ENCODE measurements around the gene ADAM33.

ADAM33 gene

DNA sequence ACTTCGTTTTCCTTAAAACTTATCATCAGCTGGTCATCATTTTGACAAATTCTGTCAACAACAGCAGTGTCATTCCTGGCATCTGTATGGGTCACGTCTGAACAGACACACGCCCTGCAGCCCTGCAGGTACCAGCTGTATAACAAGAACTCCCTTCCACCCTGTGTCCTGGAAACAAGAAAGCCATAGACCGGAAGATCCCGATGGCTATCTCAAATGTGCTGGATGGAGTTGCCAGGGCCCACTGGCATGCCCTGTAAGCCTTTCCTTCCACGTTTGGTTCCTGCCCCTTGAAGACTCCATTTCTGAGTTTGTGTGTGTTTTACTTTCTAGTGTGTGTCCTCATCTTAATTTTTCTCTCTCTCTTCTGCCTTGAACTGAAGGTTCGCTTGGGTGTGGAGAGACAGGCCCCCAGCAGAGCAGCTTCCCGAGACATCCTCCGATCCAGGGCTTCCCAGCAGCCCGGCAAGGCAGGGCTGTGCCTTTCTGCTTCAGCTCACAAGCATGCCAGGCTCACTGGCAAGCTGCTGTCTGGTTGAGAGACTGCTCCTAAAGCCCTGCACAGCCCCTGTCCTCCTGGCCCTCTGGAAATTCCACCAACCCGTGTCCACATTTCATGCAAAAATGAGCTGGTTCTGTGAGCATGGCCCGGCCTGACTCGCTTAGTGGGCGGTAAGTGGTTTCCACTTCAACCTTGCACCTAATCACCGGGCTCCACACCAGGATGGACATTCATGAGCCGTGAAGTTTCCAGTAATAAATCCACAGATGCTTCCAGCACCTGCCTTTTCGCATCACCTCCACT lies 27.3 kb downstream of the ADAM33 start:
- no peak overlapping the region for H3K27ac Mint-ChIP-seq
- peaks cover 13% of the 10 kb centered on the region for H3K27me3 Mint-ChIP-seq
- no peaks in the 10 kb centered on the region for H3K36me3 Mint-ChIP-seq (ENCODE audit: low read depth)
- H3K4me3 Mint-ChIP-seq, result no peak overlapping the region
- no peaks in the 10 kb centered on the region for H3K9me3 Mint-ChIP-seq
- H3K4me1 Mint-ChIP-seq (ENCODE audit: low read depth), result peaks cover 12% of the 10 kb centered on the region

DNA sequence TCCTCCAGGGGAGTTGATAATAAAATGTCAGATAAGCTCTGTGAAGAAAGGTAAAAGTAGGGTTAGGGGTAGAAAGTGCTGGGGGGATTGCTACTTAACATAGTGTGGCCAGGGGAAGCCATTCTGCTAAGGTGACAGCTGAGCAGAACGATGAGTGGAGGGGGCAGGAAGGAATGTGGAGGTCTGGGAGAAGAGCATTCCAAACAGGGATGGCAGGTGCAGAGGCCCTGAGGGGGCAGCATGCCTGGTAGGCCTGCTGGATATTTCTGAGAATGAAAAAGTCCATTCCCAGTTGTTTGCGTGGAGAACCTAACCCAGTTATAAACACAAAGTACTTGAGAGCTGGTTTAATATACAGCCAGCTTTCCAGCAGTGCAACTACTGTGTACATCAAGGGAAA lies 27.9 kb downstream of the ADAM33 start:
- no peaks in the 10 kb centered on the region for H3K9me3 Mint-ChIP-seq
- no peak overlapping the region for H3K27ac Mint-ChIP-seq
- no peak overlapping the region for H3K4me3 Mint-ChIP-seq
- peaks cover 8% of the 10 kb centered on the region for H3K4me1 Mint-ChIP-seq (ENCODE audit: low read depth)
- no peaks in the 10 kb centered on the region for H3K36me3 Mint-ChIP-seq (ENCODE audit: low read depth)
- peaks cover 6% of the 10 kb centered on the region for H3K27me3 Mint-ChIP-seq

DNA sequence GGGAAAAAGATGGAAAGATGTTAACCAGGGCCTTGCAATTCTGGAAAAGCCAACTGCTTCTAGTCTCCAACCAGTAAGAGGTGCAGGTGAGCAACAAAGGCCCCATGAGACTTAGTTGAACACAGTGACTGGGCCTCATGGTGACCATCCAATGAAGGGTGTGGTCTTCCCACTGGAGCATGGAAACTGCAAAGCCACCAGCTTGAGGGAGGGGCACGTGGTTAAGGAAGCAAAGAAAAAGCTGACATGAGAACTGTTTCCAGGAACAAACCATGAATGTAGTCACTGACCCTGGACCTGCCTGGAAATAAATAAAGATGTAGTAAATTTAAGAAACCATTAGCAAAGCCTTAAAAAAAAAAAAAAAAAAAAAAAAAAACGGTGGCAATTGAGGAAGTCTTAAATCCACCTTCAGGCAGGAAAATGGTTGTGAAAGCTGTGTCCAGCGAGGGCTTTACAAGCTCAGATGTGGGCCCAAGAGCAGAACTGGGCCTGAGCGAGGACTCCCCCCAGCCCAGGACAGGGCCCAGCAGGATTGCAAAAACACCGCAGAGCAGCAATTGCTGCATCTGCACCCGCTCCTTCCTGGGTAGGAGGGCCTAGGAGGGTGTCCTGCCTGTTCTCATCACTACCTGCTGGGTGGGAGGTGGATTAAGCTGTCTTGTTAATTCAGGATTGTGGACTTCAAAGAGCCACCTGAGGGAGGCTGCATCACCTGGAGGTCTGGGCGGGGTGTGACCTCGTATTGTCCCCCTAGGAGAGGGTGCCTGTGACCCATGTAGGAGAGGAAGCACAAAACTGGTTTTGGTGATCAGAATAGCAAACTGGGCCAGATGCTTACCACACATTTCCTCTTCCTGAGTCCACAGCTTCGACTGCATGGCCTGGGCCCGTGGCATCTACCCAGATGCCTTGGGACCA lies 28.9 kb downstream of the ADAM33 start:
- Mint-ChIP-seq H3K36me3 (ENCODE audit: low read depth) (peaks cover 5% of the 10 kb centered on the region), H3K4me1 (ENCODE audit: low read depth) (peaks cover 5% of the 10 kb centered on the region), H3K27ac (no peak overlapping the region), H3K4me3 (no peak overlapping the region), H3K9me3 (no peaks in the 10 kb centered on the region), H3K27me3 (no peaks in the 10 kb centered on the region)

DNA sequence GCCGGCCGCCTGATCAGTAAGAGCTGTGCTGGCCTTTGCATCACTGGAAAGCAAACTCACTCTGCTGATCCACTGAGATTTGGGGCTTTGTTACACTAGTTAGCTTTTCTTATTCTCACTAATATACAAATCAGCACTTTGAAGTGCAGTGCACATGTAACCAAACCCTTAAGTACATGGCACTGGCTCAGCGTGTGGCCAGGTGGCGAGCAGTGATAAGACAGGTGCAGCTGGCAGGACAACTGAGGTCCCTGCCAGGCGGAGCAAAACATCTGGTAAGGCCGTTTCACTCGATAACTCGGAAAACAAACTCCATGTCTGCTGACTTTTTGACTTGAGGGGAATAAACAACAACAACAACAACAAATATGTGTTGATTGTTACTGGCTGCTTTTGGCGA lies 29.6 kb downstream of the ADAM33 start:
- H3K27ac Mint-ChIP-seq, result no peak overlapping the region
- peaks cover 5% of the 10 kb centered on the region for H3K36me3 Mint-ChIP-seq (ENCODE audit: low read depth)
- H3K9me3 Mint-ChIP-seq, result no peaks in the 10 kb centered on the region
- no peak overlapping the region for H3K4me3 Mint-ChIP-seq
- H3K4me1 Mint-ChIP-seq (ENCODE audit: low read depth), result peaks cover 5% of the 10 kb centered on the region
- H3K27me3 Mint-ChIP-seq, result no peaks in the 10 kb centered on the region

DNA sequence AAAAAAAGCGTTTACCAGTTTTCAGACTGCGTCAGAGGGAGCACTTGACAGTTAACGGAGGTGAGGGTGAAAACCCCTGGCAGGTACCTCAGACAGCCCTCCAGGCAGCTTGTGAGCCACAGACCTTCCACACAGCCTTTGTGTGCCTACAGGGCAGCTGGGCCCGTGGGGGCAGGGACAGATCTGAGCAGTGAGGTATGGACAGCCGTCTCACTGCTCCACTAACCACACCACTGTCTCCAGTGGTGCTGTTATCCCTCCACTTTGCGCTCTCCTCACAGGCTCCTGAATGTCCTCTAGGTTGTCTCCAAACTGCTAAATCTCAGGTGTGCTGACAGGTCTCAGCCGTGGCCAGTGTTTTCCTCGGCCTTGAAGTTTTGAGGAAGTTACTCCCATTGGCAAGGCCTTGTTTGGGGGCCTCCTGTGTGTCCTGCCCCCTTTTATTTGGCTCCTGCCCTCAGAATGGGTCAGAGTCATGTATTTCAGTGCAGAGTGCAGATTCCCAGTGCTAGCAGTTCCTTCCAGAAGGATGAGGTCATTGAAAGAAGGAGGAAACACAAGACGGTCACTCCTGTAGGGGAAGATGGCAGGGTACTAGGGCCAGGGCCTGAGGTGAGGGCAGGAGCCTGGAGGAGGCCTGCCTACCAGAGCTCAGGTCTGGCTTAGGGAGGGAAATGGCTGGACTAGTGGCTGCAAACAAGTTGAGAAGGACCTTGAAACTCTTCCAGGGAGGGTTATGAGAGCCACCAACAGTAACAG lies 30.4 kb downstream of the ADAM33 start:
- Mint-ChIP-seq H3K4me3 (no peak overlapping the region), H3K4me1 (ENCODE audit: low read depth) (peaks cover 5% of the 10 kb centered on the region), H3K27ac (no peak overlapping the region), H3K9me3 (no peaks in the 10 kb centered on the region), H3K36me3 (ENCODE audit: low read depth) (peaks cover 5% of the 10 kb centered on the region), H3K27me3 (no peaks in the 10 kb centered on the region)

DNA sequence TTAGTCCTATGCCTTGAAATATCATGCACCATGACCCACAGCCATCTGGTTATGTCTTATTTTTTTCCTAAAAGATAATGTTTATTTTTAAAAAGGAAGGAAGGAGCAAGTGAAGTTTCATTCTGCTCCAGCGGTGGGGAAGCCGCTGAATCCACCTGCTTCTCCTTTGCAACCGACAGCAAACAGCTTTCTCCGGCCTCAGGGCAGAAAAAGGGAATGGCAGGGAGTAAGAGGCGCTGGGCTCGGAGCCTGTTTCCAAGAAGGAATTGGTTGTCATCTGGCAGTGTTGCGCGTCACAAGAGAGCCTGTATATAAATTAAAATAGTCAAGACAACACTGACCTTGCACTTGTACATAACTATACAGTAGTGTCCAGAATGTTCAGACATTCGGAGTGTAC lies 32.9 kb downstream of the ADAM33 start:
- H3K27ac Mint-ChIP-seq, result no peak overlapping the region
- H3K9me3 Mint-ChIP-seq, result no peaks in the 10 kb centered on the region
- peaks cover 5% of the 10 kb centered on the region for H3K4me1 Mint-ChIP-seq (ENCODE audit: low read depth)
- H3K4me3 Mint-ChIP-seq, result no peak overlapping the region
- no peaks in the 10 kb centered on the region for H3K27me3 Mint-ChIP-seq
- peaks cover 11% of the 10 kb centered on the region for H3K36me3 Mint-ChIP-seq (ENCODE audit: low read depth)

DNA sequence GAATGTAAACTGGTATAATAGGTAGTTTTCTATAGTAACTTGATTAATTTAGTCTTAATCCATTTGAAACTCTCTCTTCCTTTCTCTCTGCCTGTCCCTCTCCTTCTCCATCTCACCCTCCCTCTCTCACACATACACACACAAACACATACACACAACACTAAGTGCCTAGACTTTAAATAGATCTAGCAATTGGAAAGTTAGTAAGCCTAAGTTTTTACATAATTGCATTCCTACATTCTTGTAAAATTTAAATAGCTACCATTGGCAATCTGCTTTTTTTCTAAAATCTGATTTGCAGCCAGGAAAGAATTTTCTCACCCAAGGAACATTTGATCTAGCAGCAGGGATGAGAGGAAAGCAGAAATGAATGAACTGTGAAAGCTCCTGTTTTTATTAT lies 34.3 kb downstream of the ADAM33 start:
- no peaks in the 10 kb centered on the region for H3K9me3 Mint-ChIP-seq
- H3K27me3 Mint-ChIP-seq, result no peaks in the 10 kb centered on the region
- no peaks in the 10 kb centered on the region for H3K4me1 Mint-ChIP-seq (ENCODE audit: low read depth)
- no peak overlapping the region for H3K4me3 Mint-ChIP-seq
- H3K36me3 Mint-ChIP-seq (ENCODE audit: low read depth), result peaks cover 11% of the 10 kb centered on the region
- no peak overlapping the region for H3K27ac Mint-ChIP-seq

DNA sequence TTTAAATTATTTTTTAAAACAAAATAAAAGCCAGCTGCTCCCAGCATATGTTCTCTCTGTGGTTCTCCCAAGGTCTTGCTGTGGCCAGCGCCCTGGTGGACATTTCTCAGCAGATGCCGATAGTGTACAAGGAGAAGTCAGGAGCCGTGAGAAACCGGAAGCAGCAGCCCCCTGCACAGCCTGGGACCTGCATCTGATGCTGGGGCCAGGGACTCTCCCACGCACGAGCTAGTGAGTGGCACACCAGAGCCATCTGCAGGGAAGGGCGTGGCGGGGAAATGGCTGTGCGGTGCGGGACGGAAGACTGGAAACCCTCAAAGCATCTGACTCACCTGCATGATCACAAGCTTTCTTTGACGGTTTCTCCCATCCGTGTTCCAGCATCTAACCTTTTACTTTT lies 35.2 kb downstream of the ADAM33 start:
- Mint-ChIP-seq H3K36me3 (ENCODE audit: low read depth) (peaks cover 17% of the 10 kb centered on the region), H3K4me1 (ENCODE audit: low read depth) (no peaks in the 10 kb centered on the region), H3K27ac (no peak overlapping the region), H3K27me3 (no peaks in the 10 kb centered on the region), H3K9me3 (no peaks in the 10 kb centered on the region), H3K4me3 (no peak overlapping the region)

DNA sequence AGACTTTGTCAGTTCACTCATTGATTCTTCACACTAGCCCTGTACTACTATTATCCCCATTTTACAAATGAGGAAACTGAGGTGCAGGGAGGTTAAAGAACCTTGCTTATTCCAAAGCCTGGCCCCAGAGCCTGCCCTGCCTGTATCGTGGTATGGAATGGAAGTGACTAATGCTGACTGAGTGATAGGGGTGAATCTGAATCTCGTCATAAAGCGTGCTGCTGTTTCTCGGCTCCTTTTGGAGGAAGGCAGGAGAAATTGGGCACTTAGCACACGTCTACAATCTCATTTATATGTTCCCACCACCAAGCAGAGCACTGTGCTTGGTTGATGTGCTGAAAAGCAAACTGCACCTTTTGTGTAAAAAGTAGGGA lies 35.8 kb downstream of the ADAM33 start:
- Mint-ChIP-seq H3K4me3 (no peak overlapping the region), H3K4me1 (ENCODE audit: low read depth) (no peaks in the 10 kb centered on the region), H3K36me3 (ENCODE audit: low read depth) (peaks cover 18% of the 10 kb centered on the region), H3K9me3 (no peaks in the 10 kb centered on the region), H3K27me3 (no peaks in the 10 kb centered on the region), H3K27ac (no peak overlapping the region)

DNA sequence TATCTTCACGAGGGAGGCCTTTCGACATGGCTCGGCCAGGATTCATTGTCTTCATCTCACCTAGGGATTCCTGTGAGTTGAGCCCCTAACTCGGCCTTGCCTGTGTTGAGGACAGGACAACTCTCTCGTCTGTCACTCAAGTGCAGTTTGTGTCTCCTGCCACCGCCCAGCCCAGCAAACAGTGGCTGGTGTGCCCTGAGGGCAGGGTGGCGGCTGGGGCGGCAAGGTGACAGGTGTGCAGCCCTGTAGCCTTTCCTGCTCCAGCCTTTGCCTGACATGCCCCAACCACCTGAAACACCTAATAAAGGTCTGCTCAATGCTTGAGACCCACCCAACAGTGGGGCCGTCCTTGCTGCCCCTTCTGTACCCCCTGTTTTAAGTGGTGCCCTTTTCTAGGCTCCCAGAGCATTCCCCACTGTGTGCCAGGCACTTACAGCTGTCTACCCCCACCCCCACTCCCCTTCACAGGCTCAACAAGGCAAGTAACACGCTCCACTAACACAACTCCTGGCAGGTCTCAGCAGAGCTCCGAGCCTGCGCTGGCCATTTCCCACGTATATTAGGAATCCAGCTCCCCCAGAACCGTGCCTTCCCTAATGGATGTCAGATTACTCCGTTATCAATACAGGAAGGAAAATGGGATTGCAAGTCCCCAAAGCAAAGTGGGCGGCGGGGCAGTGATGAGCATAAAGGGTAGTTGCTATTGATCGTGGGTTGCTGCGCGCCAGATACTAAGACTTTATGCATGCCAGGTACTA lies 36.3 kb downstream of the ADAM33 start:
- no peaks in the 10 kb centered on the region for H3K4me1 Mint-ChIP-seq (ENCODE audit: low read depth)
- H3K4me3 Mint-ChIP-seq, result no peak overlapping the region
- no peaks in the 10 kb centered on the region for H3K27me3 Mint-ChIP-seq
- H3K9me3 Mint-ChIP-seq, result no peaks in the 10 kb centered on the region
- H3K36me3 Mint-ChIP-seq (ENCODE audit: low read depth), result peaks cover 23% of the 10 kb centered on the region
- no peak overlapping the region for H3K27ac Mint-ChIP-seq

DNA sequence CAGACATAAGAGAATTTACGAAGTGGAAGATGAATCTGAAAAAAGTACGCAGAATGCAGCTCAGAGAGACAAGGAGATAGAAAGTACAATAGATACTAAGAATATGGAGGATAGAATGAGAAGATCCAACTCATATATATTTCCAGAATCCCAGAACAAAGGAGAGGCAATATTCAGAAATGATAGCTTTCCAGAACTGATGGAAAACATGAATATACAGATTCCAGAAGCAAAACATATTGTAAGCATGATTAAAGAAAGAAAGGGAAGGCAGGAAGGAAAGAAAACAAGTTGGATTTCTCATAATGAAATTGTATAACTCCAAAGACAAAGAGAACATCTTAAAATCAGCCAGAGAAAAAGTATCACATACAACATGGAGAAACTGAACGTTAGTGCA lies 41.6 kb downstream of the ADAM33 start:
- peaks cover 28% of the 10 kb centered on the region for H3K36me3 Mint-ChIP-seq (ENCODE audit: low read depth)
- no peak overlapping the region for H3K27ac Mint-ChIP-seq
- no peaks in the 10 kb centered on the region for H3K4me1 Mint-ChIP-seq (ENCODE audit: low read depth)
- no peaks in the 10 kb centered on the region for H3K27me3 Mint-ChIP-seq
- no peaks in the 10 kb centered on the region for H3K9me3 Mint-ChIP-seq
- H3K4me3 Mint-ChIP-seq, result no peak overlapping the region

DNA sequence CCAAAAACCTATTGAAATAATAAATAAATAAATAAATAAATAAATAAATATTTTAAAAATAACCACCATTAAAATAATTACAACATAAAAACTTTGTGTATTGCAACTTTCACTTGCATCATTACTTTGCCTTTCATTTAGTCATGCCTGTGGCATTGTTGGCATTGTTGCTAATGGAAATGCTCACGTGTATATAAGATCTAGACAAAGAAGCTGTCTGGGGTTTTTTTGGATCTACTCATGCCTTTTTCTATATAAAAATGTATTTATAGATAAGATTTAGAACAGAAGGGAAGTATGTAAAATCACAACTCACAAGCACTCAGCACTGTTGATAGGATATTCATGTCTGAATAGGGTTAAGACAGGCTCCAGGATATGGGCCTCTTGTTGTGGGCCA lies 46.5 kb downstream of the ADAM33 start:
- H3K36me3 Mint-ChIP-seq (ENCODE audit: low read depth), result peaks cover 20% of the 10 kb centered on the region
- H3K27ac Mint-ChIP-seq, result no peak overlapping the region
- no peaks in the 10 kb centered on the region for H3K27me3 Mint-ChIP-seq
- H3K4me1 Mint-ChIP-seq (ENCODE audit: low read depth), result no peaks in the 10 kb centered on the region
- no peak overlapping the region for H3K4me3 Mint-ChIP-seq
- no peaks in the 10 kb centered on the region for H3K9me3 Mint-ChIP-seq

DNA sequence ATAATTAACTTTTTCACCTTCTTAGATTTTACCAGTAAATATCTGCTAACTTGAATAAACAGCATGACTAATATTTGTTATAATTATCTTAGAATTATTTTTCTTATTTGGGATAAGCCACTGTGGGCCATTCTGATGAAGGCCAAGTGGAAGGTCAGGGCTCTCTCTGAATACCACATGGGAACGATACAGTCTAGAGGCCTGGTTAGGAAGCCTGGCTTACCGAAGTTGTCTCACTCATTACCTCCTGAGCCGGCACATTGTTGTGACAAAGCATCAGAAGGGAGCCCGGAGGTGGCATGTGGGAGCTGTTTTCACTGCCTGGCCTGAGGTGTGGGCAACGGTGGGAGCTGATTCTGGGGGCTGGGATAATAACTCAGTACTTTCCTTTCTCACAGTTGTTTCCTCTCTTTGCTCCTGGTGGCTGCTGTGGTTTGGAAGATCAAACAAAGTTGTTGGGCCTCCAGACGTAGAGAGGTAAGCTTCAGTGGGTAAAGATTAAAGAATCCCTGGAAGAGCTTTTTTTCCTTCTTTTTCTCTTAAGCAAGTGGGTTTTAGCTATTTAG lies 47.8 kb downstream of the ADAM33 start:
- Mint-ChIP-seq H3K4me3 (no peak overlapping the region), H3K36me3 (ENCODE audit: low read depth) (peaks cover 20% of the 10 kb centered on the region), H3K27me3 (no peaks in the 10 kb centered on the region), H3K9me3 (no peaks in the 10 kb centered on the region), H3K27ac (no peak overlapping the region), H3K4me1 (ENCODE audit: low read depth) (no peaks in the 10 kb centered on the region)

DNA sequence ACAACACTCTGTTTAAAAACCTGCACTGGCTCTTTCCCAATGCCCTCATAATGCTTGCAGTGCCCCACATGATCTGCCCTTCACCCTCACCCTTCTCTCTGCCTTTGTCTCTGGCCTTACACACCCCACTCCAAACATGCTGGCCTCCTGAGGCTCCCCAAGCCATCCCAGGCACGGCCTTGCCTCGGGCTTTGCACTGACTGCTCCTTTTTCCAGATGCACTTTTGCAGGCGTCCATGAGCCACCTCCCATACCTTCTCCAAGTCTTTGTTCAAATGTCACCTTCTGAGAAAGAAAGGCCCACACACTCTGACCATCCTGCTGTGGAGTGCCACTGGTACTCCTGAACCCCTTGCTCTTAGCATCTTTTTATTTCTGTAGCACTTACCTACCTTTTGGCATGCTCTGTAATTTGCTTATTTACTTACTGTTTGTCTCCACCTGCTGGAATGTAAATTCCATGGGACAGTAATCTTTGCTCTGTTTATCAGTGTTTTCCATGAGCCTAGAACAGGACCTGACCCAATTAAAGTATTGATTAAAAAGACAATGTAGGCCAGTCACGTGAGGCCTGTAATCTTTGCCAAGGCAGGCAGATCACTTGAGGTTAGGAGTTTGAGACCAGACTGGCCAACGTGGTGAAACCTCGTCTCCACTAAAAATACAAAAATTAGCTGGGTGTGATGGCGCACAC lies 49.4 kb downstream of the ADAM33 start:
- no peaks in the 10 kb centered on the region for H3K4me1 Mint-ChIP-seq (ENCODE audit: low read depth)
- peaks cover 17% of the 10 kb centered on the region for H3K36me3 Mint-ChIP-seq (ENCODE audit: low read depth)
- no peak overlapping the region for H3K4me3 Mint-ChIP-seq
- H3K27ac Mint-ChIP-seq, result no peak overlapping the region
- no peaks in the 10 kb centered on the region for H3K9me3 Mint-ChIP-seq
- H3K27me3 Mint-ChIP-seq, result no peaks in the 10 kb centered on the region

Measured in stimulated activated naive CD8-positive, alpha-beta T cell treated with anti-CD3 and anti-CD28 coated beads, Interleukin-15, Interleukin-2, amounts not matched to agents 100 ng/mL and 50 ng/mL, for 24 hours (primary cell).